C4-2B (cell line): ENCODE results near the gene PDS5A.

Experiments
- H3K27ac ChIP-seq: fragments of 450-650 bp; 2 replicates; pipeline ENCODE4 v1.5.1; 2017
- ZFX ChIP-seq: fragments of 450-650 bp; IDR thresholded peaks from 2 replicates; pipeline ENCODE4 v1.6.1; 2017
- TF ChIP-seq, protein P1 (sequence below): fragments of 450-650 bp; conservative IDR thresholded peaks from 2 replicates; pipeline ENCODE4 v1.5.1; 2017; ENCODE audit warnings: mild to moderate bottlenecking

The PDS5A gene

DNA sequence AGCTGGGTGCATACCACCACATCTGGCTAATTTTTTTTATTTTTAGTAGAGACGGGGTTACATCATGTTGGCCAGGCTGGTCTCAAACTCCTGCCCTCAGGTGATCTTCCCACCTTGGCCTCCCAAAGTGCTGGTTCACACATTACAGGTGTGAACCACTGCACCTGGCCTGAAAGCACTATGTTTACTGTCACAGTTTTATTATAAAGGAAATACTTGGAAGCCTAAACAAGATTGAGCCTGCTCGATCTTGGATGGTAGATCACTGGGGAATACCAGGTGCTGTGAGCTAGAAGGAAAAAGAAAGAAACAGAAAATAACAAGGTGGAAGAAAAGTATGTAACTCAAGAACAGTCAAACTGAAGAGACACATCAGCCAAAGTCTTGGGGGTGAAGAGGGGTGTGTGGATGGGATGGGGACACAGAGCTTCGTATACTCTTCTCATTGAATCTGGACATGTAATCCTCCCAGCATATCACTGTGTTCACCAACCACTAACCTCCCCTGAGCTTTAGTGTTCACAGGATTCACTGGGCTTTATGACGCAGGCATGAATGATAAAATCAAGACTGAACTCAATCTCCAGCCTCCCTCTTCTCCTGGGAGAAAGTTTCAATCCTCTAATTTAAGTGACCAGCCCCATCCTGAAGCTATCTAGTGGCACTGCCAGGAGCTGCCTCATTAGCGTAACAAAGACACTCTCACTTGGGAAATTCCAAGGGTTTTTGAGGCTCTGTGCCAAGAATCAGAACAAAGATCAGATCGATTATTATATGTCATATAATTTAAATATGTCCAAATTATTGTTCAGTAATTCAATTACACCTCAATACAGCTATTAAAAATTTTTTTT is 40.9 kb downstream of the PDS5A start:
- no peak overlapping the region for H3K27ac ChIP-seq
- no peak for TF ChIP-seq ZFX
- TF ChIP-seq, protein P1, sequence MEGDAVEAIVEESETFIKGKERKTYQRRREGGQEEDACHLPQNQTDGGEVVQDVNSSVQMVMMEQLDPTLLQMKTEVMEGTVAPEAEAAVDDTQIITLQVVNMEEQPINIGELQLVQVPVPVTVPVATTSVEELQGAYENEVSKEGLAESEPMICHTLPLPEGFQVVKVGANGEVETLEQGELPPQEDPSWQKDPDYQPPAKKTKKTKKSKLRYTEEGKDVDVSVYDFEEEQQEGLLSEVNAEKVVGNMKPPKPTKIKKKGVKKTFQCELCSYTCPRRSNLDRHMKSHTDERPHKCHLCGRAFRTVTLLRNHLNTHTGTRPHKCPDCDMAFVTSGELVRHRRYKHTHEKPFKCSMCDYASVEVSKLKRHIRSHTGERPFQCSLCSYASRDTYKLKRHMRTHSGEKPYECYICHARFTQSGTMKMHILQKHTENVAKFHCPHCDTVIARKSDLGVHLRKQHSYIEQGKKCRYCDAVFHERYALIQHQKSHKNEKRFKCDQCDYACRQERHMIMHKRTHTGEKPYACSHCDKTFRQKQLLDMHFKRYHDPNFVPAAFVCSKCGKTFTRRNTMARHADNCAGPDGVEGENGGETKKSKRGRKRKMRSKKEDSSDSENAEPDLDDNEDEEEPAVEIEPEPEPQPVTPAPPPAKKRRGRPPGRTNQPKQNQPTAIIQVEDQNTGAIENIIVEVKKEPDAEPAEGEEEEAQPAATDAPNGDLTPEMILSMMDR, result no peak

DNA sequence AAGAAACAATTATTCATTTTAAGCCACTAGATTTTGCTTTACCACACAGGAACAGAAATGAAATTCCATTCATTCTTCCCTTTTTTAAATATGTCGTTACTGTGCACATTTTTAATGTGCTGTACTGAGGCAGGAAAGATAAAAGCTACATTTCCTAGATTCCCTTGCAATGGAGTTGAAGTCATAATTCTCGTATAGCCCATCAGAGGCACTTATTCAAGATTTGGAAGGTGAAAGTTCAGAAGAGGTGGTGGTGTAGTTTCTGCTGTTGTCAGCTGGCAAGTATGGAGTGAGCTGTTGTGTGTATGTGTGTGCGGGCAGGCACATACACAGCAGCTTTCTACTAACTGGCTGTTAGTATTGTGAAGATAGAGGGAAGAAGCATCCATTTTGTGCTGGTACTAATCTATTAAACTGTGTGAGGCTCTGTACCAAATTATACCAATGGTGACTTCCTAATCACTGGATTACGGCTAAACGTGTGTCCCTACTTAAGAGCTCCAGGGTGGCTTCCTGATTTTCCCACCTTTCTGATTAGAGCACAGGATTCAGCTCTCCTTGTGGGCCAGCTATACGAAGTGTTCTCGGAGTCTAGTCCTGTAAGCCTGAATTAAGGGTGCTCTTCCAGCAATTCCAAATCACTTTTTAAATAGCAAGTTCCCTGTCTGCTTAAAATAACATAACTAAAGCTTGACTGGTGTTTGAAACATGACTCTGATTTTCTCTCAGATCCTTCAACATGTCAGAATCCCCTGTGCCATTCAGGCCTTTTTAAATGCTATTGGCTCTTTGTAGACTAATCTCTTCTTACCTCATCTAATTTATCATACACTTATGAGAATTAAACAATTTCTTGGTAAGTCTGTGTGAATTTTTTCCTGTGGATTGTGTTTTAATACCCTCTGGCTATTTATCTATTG is 43.8 kb downstream of the PDS5A start:
- H3K27ac ChIP-seq, result no peak overlapping the region
- TF ChIP-seq, protein P1, result no peak
- TF ChIP-seq ZFX, result no peak

DNA sequence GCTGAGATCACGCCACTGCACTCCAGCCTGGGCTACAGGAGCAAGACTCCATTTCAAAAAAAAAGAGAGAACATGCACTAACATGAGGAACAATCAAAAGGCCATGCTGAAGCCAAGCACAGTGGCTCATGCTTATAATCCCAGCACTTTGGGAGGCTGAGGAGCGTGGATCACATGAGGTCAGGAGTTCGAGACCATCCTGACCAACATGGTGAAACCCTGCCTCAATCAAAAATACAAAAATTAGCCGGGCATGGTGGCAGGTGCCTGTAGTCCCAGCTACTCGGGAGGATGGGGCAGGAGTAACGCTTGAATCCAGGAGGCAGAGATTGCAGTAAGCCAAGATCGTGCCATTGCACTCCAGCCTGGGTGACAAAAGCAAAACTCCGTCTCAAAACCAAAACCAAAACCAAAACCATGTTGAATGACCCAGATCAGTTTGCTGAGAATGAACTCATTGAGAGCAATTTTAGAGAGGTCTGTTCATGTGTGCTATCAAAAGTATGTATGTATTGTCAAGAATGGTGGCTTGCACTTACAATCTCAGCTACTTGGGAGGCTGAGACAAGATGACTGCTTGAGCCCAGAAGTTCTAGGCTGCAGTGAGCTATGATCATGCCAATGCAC is 44.8 kb downstream of the PDS5A start:
- no peak overlapping the region for H3K27ac ChIP-seq
- TF ChIP-seq, protein P1, result no peak
- no peak for TF ChIP-seq ZFX

DNA sequence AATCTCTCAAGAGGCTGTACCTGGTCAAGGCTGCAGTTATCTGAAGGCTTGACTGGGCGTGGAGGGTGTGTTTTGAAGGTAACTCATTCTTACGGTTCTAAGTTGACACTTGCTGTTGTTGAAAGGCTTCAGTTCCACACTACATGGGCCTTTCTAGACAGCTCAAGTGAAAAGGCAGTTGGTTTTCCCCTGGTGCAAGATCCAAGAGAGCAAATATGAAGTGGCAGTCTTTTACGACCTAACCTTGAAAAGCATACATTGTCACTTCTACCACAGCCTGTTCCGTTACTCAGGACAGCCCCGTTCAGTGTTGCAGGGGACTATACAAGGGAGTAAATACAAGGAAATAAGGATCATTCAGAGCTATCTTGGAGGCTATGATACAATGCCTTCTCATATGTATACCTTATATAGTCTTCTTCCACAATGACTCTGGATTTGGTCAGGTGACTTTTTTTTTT is 46.2 kb downstream of the PDS5A start:
- TF ChIP-seq, protein P1, result no peak
- no peak for TF ChIP-seq ZFX
- no peak overlapping the region for H3K27ac ChIP-seq

DNA sequence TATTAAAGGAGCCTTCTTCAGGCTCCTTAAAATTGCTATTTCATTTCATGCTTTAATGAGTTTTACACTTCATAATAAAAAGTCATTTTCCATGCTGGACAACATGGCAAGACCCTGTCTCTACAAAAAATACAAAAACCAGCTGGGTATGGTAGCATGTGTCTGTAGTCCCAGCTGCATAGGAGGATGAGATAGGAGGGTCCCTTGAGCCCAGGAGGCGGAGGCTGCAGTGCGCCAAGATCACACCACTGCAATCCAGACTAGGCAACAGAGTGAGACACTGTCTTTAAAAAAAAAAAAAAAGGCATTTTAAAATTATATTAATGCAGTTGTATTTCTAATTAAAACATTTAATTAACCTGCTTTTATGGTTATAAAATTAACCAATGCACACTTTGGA is 49.2 kb downstream of the PDS5A start:
- TF ChIP-seq ZFX, result no peak
- TF ChIP-seq, protein P1, result no peak

DNA sequence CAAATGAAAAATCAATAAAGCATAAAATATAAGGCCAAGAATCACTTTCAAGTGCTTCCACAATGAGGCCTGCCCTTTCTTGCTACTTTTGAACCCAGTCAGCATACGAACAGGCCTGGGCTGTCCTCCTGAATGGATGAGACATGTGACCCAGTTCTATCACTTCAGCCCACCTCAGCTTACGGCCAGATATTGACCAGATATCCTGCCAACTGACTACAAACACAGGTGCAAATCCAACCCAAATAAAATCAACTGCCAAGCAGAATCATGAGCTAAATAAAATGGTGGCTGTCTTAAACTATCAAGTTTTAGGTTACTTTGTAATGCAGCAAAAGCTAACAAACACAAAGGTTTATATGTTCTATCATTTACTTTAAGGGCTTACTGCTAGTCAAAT is 53.7 kb downstream of the PDS5A start:
- H3K27ac ChIP-seq, result no peak overlapping the region
- no peak for TF ChIP-seq ZFX
- TF ChIP-seq, protein P1, result no peak

More for the DNA sequence above, 49.2 kb downstream of the PDS5A start:
- H3K27ac ChIP-seq, result no peak overlapping the region

DNA sequence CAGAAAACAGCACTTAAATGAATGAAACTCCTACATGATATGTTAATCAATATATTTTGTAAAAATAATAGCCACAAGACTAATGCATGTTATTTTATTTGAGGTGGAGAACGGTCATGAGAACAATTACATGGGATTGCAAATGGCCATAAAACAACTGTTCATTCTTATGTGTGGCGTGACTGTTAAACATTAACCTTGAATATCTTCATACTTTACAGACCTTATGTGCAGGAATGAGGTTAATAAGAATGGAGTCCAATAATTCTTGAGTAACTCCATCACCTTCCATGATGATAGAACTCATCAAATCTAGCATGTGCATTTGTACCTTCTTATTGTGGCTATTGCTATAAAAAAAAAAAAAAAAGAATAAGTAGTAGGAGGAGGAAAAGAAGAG is 55.3 kb downstream of the PDS5A start:
- H3K27ac ChIP-seq, result no peak overlapping the region
- TF ChIP-seq ZFX, result no peak
- TF ChIP-seq, protein P1, result no peak
